ENCODE measurements around the gene TMEM266. TPM values are rescaled to one million over a fixed set of nuclear protein-coding genes. Genes with fewer than 3 reads are reported as not detected.

Gene TMEM266
- total RNA-seq, 4 donors from 2014 or later: 0.75 to 5.4 TPM; not detected in 2

- no peak for TF ChIP-seq CTCF (IDR thresholded peaks at IDR 0.05; ENCODE audit: low read depth)
These were observed 54.8 kb downstream of the TMEM266 start for GRCh38 chr15:76114561-76114960.

GRCh38 chr15:76116138-76116885 is 56.5 kb downstream of the TMEM266 start:
- TF ChIP-seq CTCF (IDR thresholded peaks at IDR 0.05; ENCODE audit: low read depth): no peak

- TF ChIP-seq CTCF (IDR thresholded peaks at IDR 0.05; ENCODE audit: low read depth): no peak
These were observed 57.4 kb downstream of the TMEM266 start for GRCh38 chr15:76117181-76117580.

- no peak for TF ChIP-seq CTCF (IDR thresholded peaks at IDR 0.05; ENCODE audit: low read depth)
These were observed 59.0 kb downstream of the TMEM266 start for GRCh38 chr15:76118767-76119166.

GRCh38 chr15:76123031-76123430 is 63.2 kb downstream of the TMEM266 start:
- TF ChIP-seq CTCF (IDR thresholded peaks at IDR 0.05; ENCODE audit: low read depth): no peak

GRCh38 chr15:76127169-76127568 is 67.4 kb downstream of the TMEM266 start:
- no peak for TF ChIP-seq CTCF (IDR thresholded peaks at IDR 0.05; ENCODE audit: low read depth)

- TF ChIP-seq CTCF (IDR thresholded peaks at IDR 0.05; ENCODE audit: low read depth): no peak
These were observed 68.1 kb downstream of the TMEM266 start for GRCh38 chr15:76127880-76128279.

All from subcutaneous adipose tissue (tissue), 4 donors.